Fibroblast of the conjunctiva (primary cell): ENCODE data around the gene EZR.

Source experiments
- DNase-seq: peaks from one replicate; pipeline ENCODE4 v3.0.0-alpha.2; 2010; ENCODE audit warnings: low read depth

EZR gene

GRCh38 chr6:158725704-158726103, 93.5 kb downstream of the EZR start:
- no peak for DNase-seq

- no peak for DNase-seq
Observed at GRCh38 chr6:158722176-158722729, 96.9 kb downstream of the EZR start.

- no peak for DNase-seq
Observed at GRCh38 chr6:158718461-158719046, 100.6 kb downstream of the EZR start.

- no peak for DNase-seq
Observed at GRCh38 chr6:158717341-158718330, 101.5 kb downstream of the EZR start.
